NCI-H128 (cell line): Measurements from ENCODE around the gene CMTM8.
"Not testable (repeated sequence)": the region's sequence is repeated elsewhere in the genome, so short reads cannot be mapped to it uniquely, and the experiment has no call there.

Source experiments
- DNase-seq: peaks from one replicate; lab custom pipeline; 2025; ENCODE audit not compliant: unreplicated experiment; lab: John Stamatoyannopoulos, UW

The CMTM8 gene

GRCh38 chr3:32228743-32229142 is 9.7 kb upstream of the CMTM8 start:
- DNase-seq, result not testable (repeated sequence)

DNA sequence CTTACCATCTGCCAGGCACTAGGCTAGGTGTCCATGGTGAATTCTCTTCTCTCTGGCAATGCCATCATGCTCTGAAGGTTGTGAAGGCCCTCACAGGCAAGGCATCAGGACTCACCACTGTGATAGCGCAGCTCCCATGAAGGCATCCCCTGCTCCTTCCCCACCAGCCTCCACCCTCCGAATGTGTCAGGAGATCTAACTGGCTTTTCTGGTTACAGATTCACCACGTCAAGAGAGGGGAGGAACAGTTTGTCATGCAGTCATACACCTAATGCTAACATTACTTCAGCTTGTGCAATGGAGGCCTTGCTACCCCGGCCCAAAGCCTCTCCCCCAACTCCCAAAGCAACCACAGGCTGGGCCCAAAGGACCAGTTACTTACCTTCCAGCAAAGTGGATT is 8.9 kb upstream of the CMTM8 start:
- DNase-seq, result no peak

DNA sequence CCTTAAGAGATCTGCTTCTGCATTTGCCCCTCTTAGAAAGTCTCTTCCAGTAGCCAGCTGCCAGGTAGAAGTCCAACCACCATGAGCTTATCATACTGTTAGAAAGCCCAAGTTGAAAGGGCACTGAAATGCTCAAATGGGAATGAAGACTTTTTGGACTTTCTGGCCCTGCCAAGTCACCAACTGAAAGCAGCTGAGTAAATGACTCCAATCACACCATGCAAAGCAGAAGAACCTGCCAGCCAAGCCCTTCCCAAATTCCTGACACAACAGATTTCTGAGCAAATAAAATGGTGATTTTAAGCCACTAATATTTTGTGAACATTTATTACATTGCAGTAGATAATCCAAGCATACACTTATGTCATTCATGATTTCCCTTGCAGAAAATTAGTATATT is 2.1 kb upstream of the CMTM8 start:
- DNase-seq, result no peak

DNA sequence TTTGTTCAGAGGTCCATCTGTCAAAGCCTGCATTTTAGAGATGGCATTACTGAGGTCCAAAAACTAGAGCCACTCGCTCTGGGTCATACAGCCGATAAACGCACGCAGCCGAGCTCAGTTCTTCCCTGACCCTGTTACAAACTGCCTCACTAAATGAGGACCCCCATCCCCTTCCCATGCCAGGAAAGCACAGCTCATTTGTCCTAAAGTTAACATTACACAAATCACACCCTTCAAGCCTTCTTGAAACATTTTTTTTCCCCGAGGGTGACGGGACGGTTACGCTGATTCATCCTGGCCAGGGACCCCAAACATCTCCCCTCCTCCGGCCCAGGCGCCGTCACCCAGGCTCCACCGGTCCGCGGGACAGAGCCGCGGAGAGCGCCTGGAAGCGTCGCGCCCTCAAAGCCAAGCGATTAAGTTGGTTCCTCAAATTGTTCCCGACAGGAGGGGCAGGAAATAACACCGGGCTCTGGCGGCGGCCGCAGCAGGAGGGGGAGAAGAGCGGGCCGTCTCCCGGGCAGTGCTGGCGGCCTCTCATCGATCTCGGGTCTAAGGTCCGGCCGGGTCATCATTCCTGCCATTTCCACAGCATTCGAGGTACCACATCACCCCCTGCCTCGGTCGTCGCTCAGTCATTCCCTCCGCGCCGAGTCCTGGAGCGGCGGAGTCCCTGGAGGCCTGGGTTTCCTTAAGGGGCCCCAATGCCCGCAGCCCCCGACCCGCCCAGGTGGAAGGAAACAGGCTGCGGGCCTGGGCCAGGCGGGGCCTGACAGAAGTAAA is 619 bp upstream of the CMTM8 start:
- no peak for DNase-seq

DNA sequence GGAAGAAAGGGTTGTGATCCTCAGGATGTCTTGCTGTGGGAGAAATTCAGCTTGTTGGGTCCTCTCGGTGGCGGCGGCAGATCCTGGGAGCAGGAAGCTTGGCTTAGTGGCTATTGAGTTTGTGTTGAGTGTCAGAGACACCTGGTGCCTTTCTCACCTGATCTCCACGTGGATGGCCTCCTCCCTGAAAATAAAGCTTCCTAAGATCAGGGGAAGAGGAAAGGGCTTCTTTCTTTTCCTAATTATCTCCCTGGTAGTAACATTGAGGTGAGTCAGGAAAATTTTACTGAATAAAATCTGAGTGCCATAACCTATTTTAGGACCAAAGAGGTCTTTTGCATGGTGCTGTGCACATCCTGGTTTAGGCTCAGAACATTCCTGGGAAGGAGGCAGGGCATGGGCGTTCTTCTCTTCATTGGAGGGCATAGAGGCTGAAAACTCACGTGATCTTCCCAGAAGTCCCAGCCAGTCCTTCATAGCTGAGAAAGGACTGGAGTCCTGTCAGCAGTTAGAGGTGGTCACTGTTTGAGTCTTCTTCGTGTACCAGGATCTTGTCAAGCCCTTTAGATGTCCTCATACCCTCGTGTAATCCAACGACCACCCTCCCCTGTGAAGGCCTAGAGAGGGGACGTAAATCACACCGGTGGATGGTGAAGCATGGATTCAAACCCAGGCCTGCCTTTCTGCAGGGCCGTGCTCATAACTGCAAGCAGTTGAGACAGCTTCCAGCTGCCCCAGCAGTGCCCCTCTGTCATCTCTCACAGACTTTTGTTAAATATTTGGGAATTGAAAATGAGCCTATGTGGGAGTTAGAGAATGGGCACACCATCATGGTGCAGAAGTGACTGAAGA is 1.1 kb downstream of the CMTM8 start:
- no peak for DNase-seq

DNA sequence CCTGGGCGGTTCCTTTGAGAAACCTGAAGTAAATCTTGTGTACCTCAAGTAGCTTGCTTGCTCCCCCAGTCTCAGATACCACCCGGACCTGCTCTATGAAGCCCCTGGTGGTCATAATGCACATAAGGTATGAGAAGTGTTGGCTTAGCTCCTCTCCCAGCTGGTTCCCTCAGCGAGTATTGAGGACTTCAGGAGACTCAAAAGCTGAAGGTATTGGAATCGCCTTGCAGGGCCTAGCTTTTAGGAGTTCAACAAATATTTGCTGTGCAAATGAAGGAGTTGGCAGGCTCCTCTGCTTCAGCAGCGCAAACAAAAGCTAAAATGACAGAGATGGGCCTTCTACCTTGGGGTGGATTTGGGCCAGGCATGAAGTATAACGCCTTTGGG is 1.7 kb downstream of the CMTM8 start:
- DNase-seq, result no peak

GRCh38 chr3:32241100-32241499 is 2.6 kb downstream of the CMTM8 start:
- DNase-seq, result no peak

GRCh38 chr3:32243519-32243918 is 5.0 kb downstream of the CMTM8 start:
- no peak for DNase-seq

DNA sequence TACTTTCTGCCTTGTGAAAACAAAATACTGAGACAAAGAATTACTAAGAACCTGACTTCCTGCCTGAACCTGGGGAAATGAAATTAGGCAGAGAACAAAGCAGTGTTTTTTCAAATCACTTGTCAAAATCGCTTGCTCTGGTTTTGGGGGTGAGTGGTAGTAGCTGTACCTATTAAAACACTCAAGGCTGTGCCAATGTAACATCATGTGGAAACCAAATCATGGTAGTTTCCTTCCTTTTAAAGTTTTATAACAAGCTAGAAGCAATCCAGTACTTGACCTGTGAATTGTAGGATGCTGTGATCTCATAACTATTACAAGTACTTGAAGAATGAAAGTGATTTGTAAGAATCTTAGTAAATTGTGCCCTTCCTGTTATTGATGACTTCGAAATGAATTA is 6.7 kb downstream of the CMTM8 start:
- no peak for DNase-seq

DNA sequence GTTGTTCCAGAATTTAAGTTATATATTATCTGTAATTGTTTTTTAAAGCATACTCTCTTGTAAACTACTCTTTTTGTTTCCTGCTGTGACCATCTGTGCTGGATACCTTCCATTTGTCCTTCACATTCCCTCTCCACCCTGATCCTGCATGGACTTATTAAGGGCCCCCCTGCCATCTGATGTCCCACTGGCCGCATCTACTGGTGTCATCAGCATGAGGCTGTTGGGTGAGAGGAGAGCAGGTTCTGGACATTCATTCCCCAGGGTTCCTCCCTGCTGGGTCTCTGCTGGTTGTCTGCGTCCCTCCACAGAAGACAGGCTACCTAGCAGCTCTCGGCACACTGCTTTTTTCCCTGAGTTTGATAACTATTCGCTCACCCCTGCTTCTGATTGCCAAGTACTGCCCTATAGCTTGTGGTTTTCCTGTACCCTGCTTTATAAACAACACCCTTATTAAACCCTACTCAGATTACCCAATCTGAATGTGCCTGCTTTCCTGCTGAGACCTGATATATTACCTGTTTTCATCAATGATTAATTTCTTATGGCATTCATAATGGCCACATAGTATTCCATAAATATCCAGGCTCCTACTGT is 7.7 kb downstream of the CMTM8 start:
- no peak for DNase-seq

GRCh38 chr3:32249184-32249782 is 10.8 kb downstream of the CMTM8 start:
- no peak for DNase-seq

DNA sequence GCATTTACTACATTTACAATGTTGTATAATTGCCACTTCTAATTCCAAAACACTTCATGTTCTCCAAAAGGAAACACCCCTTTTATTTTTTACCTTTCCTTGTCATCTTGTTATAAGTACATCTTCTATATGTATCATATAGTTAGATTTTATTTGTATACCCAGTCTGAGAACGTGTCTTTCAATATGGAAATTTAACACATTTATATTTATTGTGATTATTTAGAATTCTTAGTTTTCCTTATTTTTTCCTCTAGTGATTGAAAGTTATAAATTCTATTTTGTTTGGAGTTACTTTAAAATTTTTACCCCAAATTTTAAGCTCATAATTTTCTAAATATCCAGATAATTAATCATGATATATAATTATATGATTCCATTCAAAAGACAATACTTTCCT is 15.8 kb downstream of the CMTM8 start:
- DNase-seq, result no peak

DNA sequence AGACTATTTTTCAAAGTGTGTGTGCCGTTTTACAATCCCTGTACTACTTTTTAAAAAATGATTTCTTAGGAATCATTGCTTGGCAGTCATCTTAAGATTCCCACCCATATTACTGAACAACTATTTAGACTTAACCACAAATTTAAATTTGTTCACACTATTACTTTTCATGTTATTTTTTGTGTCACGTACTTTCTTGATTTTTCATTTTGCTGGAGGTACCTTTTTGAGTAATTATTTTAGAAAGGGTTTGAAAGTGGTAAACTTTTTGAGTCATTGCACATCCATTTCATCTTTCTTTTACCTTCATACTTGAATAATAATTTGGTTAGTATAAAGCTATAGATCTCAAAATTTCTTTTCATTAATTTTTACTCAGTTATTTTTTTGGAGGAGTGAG is 16.9 kb downstream of the CMTM8 start:
- DNase-seq, result no peak

DNA sequence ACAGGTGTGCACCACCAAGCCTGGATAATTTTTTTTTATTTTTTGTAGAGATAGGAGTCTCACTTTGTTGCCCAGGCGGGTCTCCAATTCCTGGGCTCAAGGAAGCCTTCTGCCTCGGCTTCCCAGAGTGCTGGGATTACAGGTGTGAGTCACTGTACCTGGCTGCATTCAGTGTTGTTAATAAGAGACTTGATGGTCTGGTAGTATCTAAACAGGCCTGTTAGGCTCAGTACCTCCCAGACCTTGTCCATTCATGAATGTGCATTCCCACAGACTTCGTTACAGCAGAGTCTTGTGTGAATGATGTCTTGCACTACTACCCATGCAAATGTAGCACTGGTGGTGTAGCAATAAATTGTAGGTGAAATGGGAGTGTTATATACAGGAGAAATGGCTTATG is 17.7 kb downstream of the CMTM8 start:
- no peak for DNase-seq

GRCh38 chr3:32257042-32257441 is 18.6 kb downstream of the CMTM8 start:
- no peak for DNase-seq

GRCh38 chr3:32257641-32258438 is 19.4 kb downstream of the CMTM8 start:
- DNase-seq, result no peak

DNA sequence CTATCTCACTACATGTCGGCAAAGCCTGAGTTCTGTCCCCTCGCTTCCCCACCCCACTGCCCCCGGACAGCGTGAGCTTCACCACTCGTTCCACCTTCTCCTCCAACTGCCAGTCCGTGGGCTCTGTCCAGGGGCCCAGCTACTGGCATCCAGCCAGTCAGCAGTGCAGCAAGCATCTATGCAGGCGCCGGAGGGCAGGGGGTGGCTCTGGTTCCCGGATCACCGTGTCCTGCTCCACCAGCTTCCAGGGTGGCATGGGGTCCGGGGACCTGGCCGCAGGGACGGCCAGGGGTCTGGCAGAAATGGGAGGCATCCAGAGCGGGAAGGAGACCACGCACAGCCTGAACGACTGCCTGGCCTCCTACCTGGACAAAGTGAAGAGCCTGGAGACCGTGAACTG is 20.4 kb downstream of the CMTM8 start:
- DNase-seq, result no peak

GRCh38 chr3:32261545-32261944 is 23.1 kb downstream of the CMTM8 start:
- no peak for DNase-seq

- no peak for DNase-seq
Observed at GRCh38 chr3:32262201-32262600, 23.7 kb downstream of the CMTM8 start.

DNA sequence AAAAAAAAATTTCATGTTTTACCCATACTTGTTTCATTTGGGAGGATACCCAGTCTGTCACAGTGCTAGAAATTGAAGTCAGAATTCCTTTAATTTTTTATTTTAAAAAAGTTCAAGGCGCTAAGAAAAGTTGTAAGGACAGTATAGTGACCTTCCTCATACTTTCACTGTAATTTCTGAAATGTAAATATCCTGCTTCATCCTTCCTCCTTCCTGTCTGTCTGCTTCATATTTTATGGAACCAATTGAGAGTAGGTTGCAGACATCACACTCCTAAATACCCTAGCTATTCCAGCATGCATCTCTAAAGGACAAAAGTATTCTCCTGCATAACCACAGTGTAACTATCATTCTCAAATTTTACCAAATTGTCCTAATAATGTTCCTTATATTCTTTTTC is 35.8 kb downstream of the CMTM8 start:
- no peak for DNase-seq

DNA sequence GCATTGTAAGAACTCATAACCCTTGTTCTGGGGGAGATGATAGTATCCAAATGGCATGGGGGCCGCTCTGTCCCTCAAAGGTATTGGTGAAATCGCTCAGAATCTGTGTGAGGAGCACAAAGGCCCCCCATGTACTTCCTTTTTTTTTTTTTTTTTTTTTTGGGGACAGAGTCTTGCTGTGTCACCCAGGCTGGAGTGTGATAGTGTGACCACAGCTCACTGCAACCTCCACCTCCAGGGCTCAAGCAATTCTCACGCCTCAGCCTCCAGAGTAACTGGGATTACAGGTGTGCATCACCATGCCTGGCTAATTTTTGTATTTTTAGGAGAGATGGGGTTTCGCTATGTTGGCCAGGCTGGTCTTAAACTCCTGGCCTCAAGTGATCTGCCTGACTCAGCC is 37.0 kb downstream of the CMTM8 start:
- no peak for DNase-seq
